GM10266 (cell line): Measurements from ENCODE around the gene OGN.

Source experiments
- DNase-seq: peaks from one replicate; pipeline ENCODE4 v3.0.0; 2012; ENCODE audit errors: extremely low spot score
- TF ChIP-seq, protein P1 (sequence below): IDR thresholded peaks from 2 replicates; pipeline ENCODE4 v1.5.1; 2012; ENCODE audit warnings: mild to moderate bottlenecking, low read depth; ENCODE audit not compliant: control insufficient read depth, insufficient read depth; ENCODE audit errors: missing control alignments

Gene OGN

GRCh38 chr9:92405818-92406217 lies 1.4 kb upstream of the OGN start:
- TF ChIP-seq, protein P1, sequence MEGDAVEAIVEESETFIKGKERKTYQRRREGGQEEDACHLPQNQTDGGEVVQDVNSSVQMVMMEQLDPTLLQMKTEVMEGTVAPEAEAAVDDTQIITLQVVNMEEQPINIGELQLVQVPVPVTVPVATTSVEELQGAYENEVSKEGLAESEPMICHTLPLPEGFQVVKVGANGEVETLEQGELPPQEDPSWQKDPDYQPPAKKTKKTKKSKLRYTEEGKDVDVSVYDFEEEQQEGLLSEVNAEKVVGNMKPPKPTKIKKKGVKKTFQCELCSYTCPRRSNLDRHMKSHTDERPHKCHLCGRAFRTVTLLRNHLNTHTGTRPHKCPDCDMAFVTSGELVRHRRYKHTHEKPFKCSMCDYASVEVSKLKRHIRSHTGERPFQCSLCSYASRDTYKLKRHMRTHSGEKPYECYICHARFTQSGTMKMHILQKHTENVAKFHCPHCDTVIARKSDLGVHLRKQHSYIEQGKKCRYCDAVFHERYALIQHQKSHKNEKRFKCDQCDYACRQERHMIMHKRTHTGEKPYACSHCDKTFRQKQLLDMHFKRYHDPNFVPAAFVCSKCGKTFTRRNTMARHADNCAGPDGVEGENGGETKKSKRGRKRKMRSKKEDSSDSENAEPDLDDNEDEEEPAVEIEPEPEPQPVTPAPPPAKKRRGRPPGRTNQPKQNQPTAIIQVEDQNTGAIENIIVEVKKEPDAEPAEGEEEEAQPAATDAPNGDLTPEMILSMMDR: no peak
- no peak for DNase-seq

DNA sequence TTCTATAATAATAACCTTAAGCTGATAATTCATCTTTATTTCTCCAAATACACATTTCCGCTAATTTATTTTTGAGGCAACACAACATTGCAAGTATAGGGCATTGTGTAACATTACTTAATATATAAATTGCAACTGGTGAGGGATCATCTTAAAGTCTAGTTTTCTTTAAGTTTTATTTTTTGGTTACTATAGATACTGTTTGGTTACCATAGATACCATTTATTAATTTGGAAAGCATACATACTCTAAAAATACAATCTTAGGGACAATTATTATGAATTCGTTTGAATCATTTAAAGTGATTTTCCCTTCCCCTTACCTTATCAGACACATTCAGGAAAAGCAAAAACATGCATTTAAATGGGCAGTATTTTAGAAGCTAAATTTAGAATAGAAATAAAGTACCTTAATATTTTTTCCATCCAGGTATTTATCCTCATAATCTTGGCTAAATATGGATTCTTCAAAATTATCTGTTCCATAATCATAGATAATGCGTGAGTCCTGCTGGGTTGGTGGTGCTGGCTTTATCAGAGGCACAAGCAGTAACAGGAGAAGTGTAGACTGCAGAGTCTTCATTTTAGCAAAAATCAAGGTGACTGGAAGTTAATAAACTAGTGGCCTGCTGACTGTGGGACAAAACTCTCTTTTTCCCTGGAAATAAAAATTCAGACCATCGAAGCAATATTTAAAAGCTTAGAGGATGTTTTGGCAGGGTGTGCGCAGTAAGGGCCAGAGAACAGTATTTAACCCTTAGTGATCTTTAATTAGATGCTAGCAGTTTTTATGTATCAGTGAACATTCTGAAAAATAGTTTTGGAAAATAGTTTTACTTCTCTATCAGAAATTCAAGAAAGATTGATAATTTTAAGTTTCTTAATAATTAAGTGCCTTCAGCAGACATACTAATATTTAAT lies 1.3 kb downstream of the OGN start:
- TF ChIP-seq, protein P1: no peak
- no peak for DNase-seq

GRCh38 chr9:92402360-92402759 lies 2.0 kb downstream of the OGN start:
- TF ChIP-seq, protein P1: no peak
- DNase-seq: no peak

- TF ChIP-seq, protein P1: no peak
- DNase-seq: no peak
Measured at GRCh38 chr9:92397853-92398252, 6.5 kb downstream of the OGN start.

DNA sequence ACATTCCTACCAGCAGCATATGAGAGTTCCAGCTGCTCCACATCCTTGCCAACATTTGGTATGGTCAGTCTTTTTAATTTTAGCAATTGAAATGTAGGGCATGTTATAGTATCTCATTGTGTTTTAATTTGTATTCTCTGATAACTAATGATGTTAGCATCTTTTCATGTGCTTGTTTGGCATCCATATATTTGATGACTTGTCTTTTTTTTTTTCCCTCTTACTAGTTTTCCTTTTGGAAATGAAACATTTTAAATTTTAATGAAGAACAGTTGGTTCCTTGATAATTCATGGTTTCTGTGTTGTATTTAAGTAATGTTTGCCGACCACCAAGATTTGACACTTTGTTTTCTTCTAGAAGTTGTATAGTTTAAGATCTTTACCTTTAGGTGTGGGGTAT lies 8.8 kb downstream of the OGN start:
- DNase-seq: no peak
- TF ChIP-seq, protein P1: no peak

DNA sequence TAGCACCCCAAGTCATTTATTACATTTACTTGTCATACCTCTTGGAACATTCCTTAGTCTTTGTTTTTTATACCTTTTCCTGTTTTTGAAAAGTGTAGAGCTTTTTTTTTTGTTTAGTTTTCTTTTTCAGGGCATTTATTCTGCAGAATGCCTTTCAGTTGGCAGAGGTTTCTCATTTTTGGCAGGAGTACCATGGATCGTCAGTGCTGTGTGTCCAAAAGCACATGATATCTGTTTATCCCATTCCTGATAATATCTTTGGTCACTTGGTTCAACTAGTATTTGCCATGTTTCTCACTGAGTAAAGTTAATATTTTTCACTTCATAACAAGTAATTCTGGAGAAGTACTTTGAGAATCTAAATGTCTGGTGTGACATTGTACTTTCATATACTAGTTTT lies 10.7 kb downstream of the OGN start:
- DNase-seq: no peak
- TF ChIP-seq, protein P1: no peak

- DNase-seq: no peak
- TF ChIP-seq, protein P1: no peak
Measured at GRCh38 chr9:92392690-92393089, 11.7 kb downstream of the OGN start.
